B cell (primary cell): ENCODE measurements around the gene NTRK3. TPM values are rescaled to one million over a fixed set of nuclear protein-coding genes. Genes with fewer than 3 reads are reported as not detected.

Source experiments
- ATAC-seq: fragments of 200-7000 bp; cut with Tn5 transposase; one replicate; pipeline ENCODE4 v1.10.0; 2021; ENCODE audit warnings: low read depth, mild to moderate bottlenecking, moderate number of reproducible peaks, moderate library complexity
- CTCF ChIA-PET: fragments of 350-600 bp; sonication (Branson Sonifier 250); formaldehyde crosslinking; loops from one replicate; lab custom pipeline; 2021; ENCODE audit warnings: antibody characterized with exemption, inconsistent platforms; lab: Charles Lee
- POLR2A ChIA-PET: fragments of 350-600 bp; sonication (Branson Sonifier 250); formaldehyde crosslinking; loops from one replicate; lab custom pipeline; 2021; ENCODE audit warnings: antibody characterized with exemption; lab: Charles Lee
- DNase-seq: peaks from one replicate; pipeline ENCODE4 v3.0.0; 2013
- H2AFZ ChIP-seq: 2 replicates; pipeline ENCODE4 v1.6.1; 2012; ENCODE audit warnings: mild to moderate bottlenecking, low read depth, low read length; ENCODE audit not compliant: insufficient read depth, poor library complexity, severe bottlenecking
- H3K27ac ChIP-seq, 2 donors: 1 replicate in 1 of 2; 2 replicates in 1 of 2; pipeline ENCODE4 v1.5.1; 2012 to 2013; ENCODE audit warnings: low read length in 2 of 2, mild to moderate bottlenecking in 2 of 2, moderate library complexity in 1 of 2
- H3K27me3 ChIP-seq, 4 experiments: fragments of 200-600 bp in 1 of 4; sonication (generic) in 1 of 4; replicated peaks in 1 of 4; 1 replicate in 2 of 4; 2 replicates in 2 of 4; pipeline versions ENCODE4 v1.6.1 to v1.7.0; 2013 to 2016; ENCODE audit warnings: low read length in 3 of 4, mild to moderate bottlenecking in 2 of 4, mixed read lengths in 1 of 4, moderate library complexity in 1 of 4; ENCODE audit not compliant: insufficient read depth in 4 of 4, control insufficient read depth in 3 of 4; ENCODE audit errors: control extremely low read depth in 1 of 4
- H3K36me3 ChIP-seq, 2 experiments: replicated peaks in 1 of 2; 1 replicate in 1 of 2; 2 replicates in 1 of 2; pipeline versions ENCODE4 v1.6.1 to v1.7.1; 2013; ENCODE audit warnings: low read length in 1 of 2; ENCODE audit not compliant: insufficient read depth in 2 of 2, control insufficient read depth in 1 of 2; ENCODE audit errors: control extremely low read depth in 1 of 2, extremely low read depth in 1 of 2
- H3K4me1 ChIP-seq, 2 donors: fragments of 200-600 bp in 1 of 2; sonication (generic) in 1 of 2; 1 replicate in 1 of 2; 2 replicates in 1 of 2; pipeline versions ENCODE4 v1.5.1 to v1.6.1; 2013 to 2017; ENCODE audit warnings: low read length in 2 of 2; ENCODE audit not compliant: control insufficient read depth in 2 of 2, insufficient read depth in 2 of 2
- H3K4me2 ChIP-seq: replicated peaks from 2 replicates; pipeline ENCODE3; 2012; ENCODE audit warnings: mild to moderate bottlenecking, low read depth, low read length; ENCODE audit not compliant: poor library complexity, severe bottlenecking
- H3K4me3 ChIP-seq, 5 experiments: fragments of 200-600 bp in 1 of 5; sonication (generic) in 1 of 5; 1 replicate in 3 of 5; 2 replicates in 2 of 5; pipeline versions ENCODE4 v1.5.1 to v1.7.0; 2011 to 2016; ENCODE audit warnings: low read length in 4 of 5, mild to moderate bottlenecking in 4 of 5, low read depth in 2 of 5, control low read depth in 1 of 5, moderate library complexity in 1 of 5; ENCODE audit not compliant: insufficient read depth in 1 of 5; ENCODE audit errors: control extremely low read depth in 1 of 5, extremely low read depth in 1 of 5
- H3K79me2 ChIP-seq: fragments of 200-600 bp; sonication (generic); one replicate; pipeline ENCODE4 v1.6.0; 2016; ENCODE audit warnings: low read length; ENCODE audit not compliant: control insufficient read depth, insufficient read depth
- H3K9ac ChIP-seq: fragments of 200-600 bp; sonication (generic); 2 replicates; pipeline ENCODE4 v1.6.1; 2017; ENCODE audit warnings: mild to moderate bottlenecking, low read length, moderate library complexity
- H3K9me3 ChIP-seq, 3 donors: one replicate each; pipeline versions ENCODE4 v1.6.1 to v1.7.1; 2013; ENCODE audit warnings: low read length in 2 of 3; ENCODE audit not compliant: control insufficient read depth in 2 of 3, insufficient read depth in 1 of 3; ENCODE audit errors: control extremely low read depth in 1 of 3
- H4K20me1 ChIP-seq: 2 replicates; pipeline ENCODE4 v1.6.0; 2012; ENCODE audit warnings: mild to moderate bottlenecking, low read length; ENCODE audit not compliant: insufficient read depth, control insufficient read depth, poor library complexity, severe bottlenecking
- H3K27ac Mint-ChIP-seq: one replicate; pipeline ENCODE4 v1.8.0; 2021; ENCODE audit warnings: mixed read lengths
- H3K27me3 Mint-ChIP-seq: one replicate; pipeline ENCODE4 v1.8.0; 2021; ENCODE audit warnings: mixed read lengths
- H3K4me1 Mint-ChIP-seq: one replicate; pipeline ENCODE4 v1.8.0; 2021; ENCODE audit warnings: mixed read lengths
- H3K4me3 Mint-ChIP-seq: one replicate; pipeline ENCODE4 v1.8.0; 2021; ENCODE audit warnings: mixed read lengths
- H3K9me3 Mint-ChIP-seq: one replicate; pipeline ENCODE4 v1.8.0; 2022; ENCODE audit warnings: mixed read lengths; ENCODE audit not compliant: insufficient read depth
- EZH2 ChIP-seq: IDR thresholded peaks from 2 replicates; pipeline ENCODE4 v1.6.1; 2012; ENCODE audit warnings: borderline replicate concordance, low read depth, mild to moderate bottlenecking, moderate library complexity, low read length; ENCODE audit not compliant: insufficient read depth, poor library complexity, severe bottlenecking
- WGBS: methylation state at CpG from one replicate; pipeline ENCODE4 v1.1.5; 2013; ENCODE audit warnings: missing lambda C conversion rate; ENCODE audit not compliant: insufficient coverage; 5-methylcytosine and 5-hydroxymethylcytosine counted together
- intact Hi-C: fragments of 100-400 bp; cut with micrococcal nuclease; formaldehyde crosslinking; loops from one replicate; pipeline ENCODE4 v1.10.0; 2022
- polyA plus RNA-seq: library from polyadenylated mRNA; depleted of rRNA; stranded (reverse); fragments of >200 nt; gene quantifications from 2 replicates; pipeline ENCODE4 v1.2.3, GENCODE V29; 2012
- total RNA-seq, 2 donors: library from RNA; stranded (reverse); fragments of 120-200 nt in 1 of 2; gene quantifications; 1 replicate in 1 of 2; 2 replicates in 1 of 2; pipeline versions ENCODE4 v1.2.3 to v1.2.4, GENCODE V29; 2013 to 2022
- TF ChIP-seq, protein P1 (sequence below): fragments of 200-600 bp; IDR thresholded peaks from one replicate; pipeline ENCODE4 v1.8.0; 2022; ENCODE audit warnings: antibody characterized with exemption, mild to moderate bottlenecking

NTRK3 gene
- total and polyA plus RNA-seq, 2 donors (not counting 1 experiment from before 2014, with no cell fraction given), result not detected

- TF ChIP-seq, protein P1, sequence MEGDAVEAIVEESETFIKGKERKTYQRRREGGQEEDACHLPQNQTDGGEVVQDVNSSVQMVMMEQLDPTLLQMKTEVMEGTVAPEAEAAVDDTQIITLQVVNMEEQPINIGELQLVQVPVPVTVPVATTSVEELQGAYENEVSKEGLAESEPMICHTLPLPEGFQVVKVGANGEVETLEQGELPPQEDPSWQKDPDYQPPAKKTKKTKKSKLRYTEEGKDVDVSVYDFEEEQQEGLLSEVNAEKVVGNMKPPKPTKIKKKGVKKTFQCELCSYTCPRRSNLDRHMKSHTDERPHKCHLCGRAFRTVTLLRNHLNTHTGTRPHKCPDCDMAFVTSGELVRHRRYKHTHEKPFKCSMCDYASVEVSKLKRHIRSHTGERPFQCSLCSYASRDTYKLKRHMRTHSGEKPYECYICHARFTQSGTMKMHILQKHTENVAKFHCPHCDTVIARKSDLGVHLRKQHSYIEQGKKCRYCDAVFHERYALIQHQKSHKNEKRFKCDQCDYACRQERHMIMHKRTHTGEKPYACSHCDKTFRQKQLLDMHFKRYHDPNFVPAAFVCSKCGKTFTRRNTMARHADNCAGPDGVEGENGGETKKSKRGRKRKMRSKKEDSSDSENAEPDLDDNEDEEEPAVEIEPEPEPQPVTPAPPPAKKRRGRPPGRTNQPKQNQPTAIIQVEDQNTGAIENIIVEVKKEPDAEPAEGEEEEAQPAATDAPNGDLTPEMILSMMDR, result no peak
- no peak for TF ChIP-seq EZH2
- H3K9me3 ChIP-seq, result peaks cover 0 to 6% (median 0%) of the 10 kb centered on the region in 3 donors
These were observed 318.5 kb downstream of the NTRK3 start for GRCh38 chr15:87938031-87938430.

GRCh38 chr15:87935583-87935982, 321.0 kb downstream of the NTRK3 start:
- Histone ChIP-seq H3K4me2 (no peak overlapping the region), H3K79me2 (no peaks in the 10 kb centered on the region), H3K9ac (no peak overlapping the region), H3K4me1 (no peaks in the 10 kb centered on the region), H3K27me3 (no peaks in the 10 kb centered on the region), H3K36me3 (no peaks in the 10 kb centered on the region), H3K9me3 (peaks cover 0 to 6% (median 0%) of the 10 kb centered on the region in 3 donors), H3K27ac (no peak overlapping the region), H4K20me1 (no peaks in the 10 kb centered on the region), H2AFZ (no peak overlapping the region), H3K4me3 (no peak overlapping the region)
- H3K27ac Mint-ChIP-seq, result no peak overlapping the region
- no peak overlapping the region for H3K4me3 Mint-ChIP-seq
- POLR2A ChIA-PET, result no interaction called here
- H3K9me3 Mint-ChIP-seq, result no peaks in the 10 kb centered on the region
- no peak for ATAC-seq
- WGBS, result no CpG with 5 or more reads among the region's 2 CpGs
- H3K4me1 Mint-ChIP-seq, result no peaks in the 10 kb centered on the region
- CTCF ChIA-PET, result no interaction called here
- intact Hi-C loops, result no loop called here
- no peak for TF ChIP-seq EZH2
- TF ChIP-seq, protein P1, result no peak
- DNase-seq, result no peak
- H3K27me3 Mint-ChIP-seq, result no peaks in the 10 kb centered on the region

More at GRCh38 chr15:87938031-87938430, 318.5 kb downstream of the NTRK3 start:
- CTCF ChIA-PET, result no interaction called here
- intact Hi-C loops, result no loop called here
- no CpG with 5 or more reads among the region's 1 CpG for WGBS
- H3K79me2 ChIP-seq, result no peaks in the 10 kb centered on the region
- H4K20me1 ChIP-seq, result no peaks in the 10 kb centered on the region
- ATAC-seq, result no peak
- H3K4me3 Mint-ChIP-seq, result no peak overlapping the region
- H3K27ac Mint-ChIP-seq, result no peak overlapping the region
- no peak for DNase-seq
- no peak overlapping the region for H3K4me2 ChIP-seq
- H3K4me1 Mint-ChIP-seq, result no peaks in the 10 kb centered on the region
- no peaks in the 10 kb centered on the region for H3K27me3 Mint-ChIP-seq
- POLR2A ChIA-PET, result no interaction called here
- no peak overlapping the region for H2AFZ ChIP-seq
- no peak overlapping the region for H3K9ac ChIP-seq
- no peak overlapping the region for H3K27ac ChIP-seq
- H3K9me3 Mint-ChIP-seq, result no peaks in the 10 kb centered on the region
- H3K4me1 ChIP-seq, result no peaks in the 10 kb centered on the region
- no peaks in the 10 kb centered on the region for H3K27me3 ChIP-seq
- no peak overlapping the region for H3K4me3 ChIP-seq
- H3K36me3 ChIP-seq, result no peaks in the 10 kb centered on the region
